HFFc6 (cell line): ENCODE results near the gene VPREB3. TPM values are rescaled to one million over a fixed set of nuclear protein-coding genes. Genes with fewer than 3 reads are reported as not detected.

Experiments
- DNase-seq: peaks from one replicate; pipeline ENCODE4 v3.0.0-alpha.2; 2018
- H3K27ac Mint-ChIP-seq: 2 replicates; pipeline ENCODE4 v1.8.0; 2020; ENCODE audit warnings: mild to moderate bottlenecking, mixed read lengths
- H3K27me3 Mint-ChIP-seq: 2 replicates; pipeline ENCODE4 v1.8.0; 2021; ENCODE audit warnings: mild to moderate bottlenecking, moderate library complexity, mixed read lengths; ENCODE audit not compliant: insufficient read depth
- H3K36me3 Mint-ChIP-seq: 2 replicates; pipeline ENCODE4 v1.8.0; 2021; ENCODE audit warnings: low read depth, mixed read lengths
- H3K4me1 Mint-ChIP-seq: 2 replicates; pipeline ENCODE4 v1.8.0; 2020; ENCODE audit warnings: low read depth, mixed read lengths
- H3K4me3 Mint-ChIP-seq: 2 replicates; pipeline ENCODE4 v1.8.0; 2020; ENCODE audit warnings: mild to moderate bottlenecking, moderate library complexity, mixed read lengths
- H3K9me3 Mint-ChIP-seq: 2 replicates; pipeline ENCODE4 v1.8.0; 2020; ENCODE audit warnings: mild to moderate bottlenecking, mixed read lengths
- total RNA-seq, 6 experiments: library from RNA; stranded (reverse); fragmentation: NEBNext Ultra II Directional; extraction: Animal tissue kit (Norgen Biotek cat#: 25700); gene quantifications; 2 replicates in 1 of 6; 3 replicates in 5 of 6; pipeline ENCODE4 v1.2.3, GENCODE V29; 2021
- TF ChIP-seq, protein P1 (sequence below): fragments of 200-600 bp; sonication (generic); IDR thresholded peaks from 2 replicates; pipeline ENCODE4 v1.5.0; 2021; ENCODE audit warnings: antibody characterized with exemption, mild to moderate bottlenecking

Gene VPREB3
- total RNA-seq, 6 experiments from 2014 or later: 0.33 to 0.57 TPM; not detected in 4

DNA sequence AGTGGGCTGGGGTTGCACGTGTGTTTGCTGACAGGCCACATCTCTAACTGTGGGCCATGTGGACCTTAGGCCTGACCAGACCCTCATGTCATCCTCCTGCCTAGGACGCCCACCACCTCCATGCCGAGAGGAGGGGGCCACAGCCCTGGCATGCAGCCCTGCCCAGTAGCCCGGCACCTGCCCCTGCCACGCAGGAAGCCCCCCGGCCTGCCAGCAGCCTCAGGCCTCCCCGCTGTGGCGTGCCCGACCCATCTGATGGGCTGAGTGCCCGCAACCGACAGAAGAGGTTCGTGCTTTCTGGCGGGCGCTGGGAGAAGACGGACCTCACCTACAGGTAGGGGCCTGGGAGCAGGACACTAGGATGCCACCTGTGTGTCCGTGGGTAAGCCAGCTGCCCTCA, 24.9 kb upstream of the VPREB3 start:
- Mint-ChIP-seq H3K27me3 (peaks cover 4% of the 10 kb centered on the region; the same call in 1 of the 2 replicates), H3K36me3 (no peaks in the 10 kb centered on the region), H3K4me1 (peaks cover 30% of the 10 kb centered on the region), H3K4me3 (no peak overlapping the region), H3K9me3 (no peaks in the 10 kb centered on the region), H3K27ac (no peak overlapping the region)
- no peak for DNase-seq
- TF ChIP-seq, protein P1, sequence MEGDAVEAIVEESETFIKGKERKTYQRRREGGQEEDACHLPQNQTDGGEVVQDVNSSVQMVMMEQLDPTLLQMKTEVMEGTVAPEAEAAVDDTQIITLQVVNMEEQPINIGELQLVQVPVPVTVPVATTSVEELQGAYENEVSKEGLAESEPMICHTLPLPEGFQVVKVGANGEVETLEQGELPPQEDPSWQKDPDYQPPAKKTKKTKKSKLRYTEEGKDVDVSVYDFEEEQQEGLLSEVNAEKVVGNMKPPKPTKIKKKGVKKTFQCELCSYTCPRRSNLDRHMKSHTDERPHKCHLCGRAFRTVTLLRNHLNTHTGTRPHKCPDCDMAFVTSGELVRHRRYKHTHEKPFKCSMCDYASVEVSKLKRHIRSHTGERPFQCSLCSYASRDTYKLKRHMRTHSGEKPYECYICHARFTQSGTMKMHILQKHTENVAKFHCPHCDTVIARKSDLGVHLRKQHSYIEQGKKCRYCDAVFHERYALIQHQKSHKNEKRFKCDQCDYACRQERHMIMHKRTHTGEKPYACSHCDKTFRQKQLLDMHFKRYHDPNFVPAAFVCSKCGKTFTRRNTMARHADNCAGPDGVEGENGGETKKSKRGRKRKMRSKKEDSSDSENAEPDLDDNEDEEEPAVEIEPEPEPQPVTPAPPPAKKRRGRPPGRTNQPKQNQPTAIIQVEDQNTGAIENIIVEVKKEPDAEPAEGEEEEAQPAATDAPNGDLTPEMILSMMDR: no peak

DNA sequence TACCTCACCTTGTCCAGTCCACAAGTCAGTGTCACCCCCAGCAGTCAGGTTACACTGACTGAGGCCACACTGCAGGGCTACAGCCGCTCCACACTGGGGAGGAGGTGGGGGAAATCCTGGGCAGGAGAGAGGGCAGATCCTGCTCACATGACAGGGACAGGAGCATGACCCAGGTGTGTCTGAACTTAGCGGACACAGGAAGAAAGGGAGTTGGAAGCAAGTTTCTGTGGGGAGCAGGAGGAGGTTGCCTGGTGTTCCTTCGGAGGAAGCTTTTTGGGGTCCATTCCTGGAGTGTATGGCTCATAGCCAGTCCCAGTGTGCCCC, 24.3 kb upstream of the VPREB3 start:
- no peak for DNase-seq
- H3K4me1 Mint-ChIP-seq: peaks cover 27% of the 10 kb centered on the region
- no peak overlapping the region for H3K4me3 Mint-ChIP-seq
- no peaks in the 10 kb centered on the region for H3K9me3 Mint-ChIP-seq
- H3K36me3 Mint-ChIP-seq: no peaks in the 10 kb centered on the region
- H3K27me3 Mint-ChIP-seq: peaks cover 4% of the 10 kb centered on the region; the same call in 1 of the 2 replicates
- H3K27ac Mint-ChIP-seq: no peak overlapping the region
- TF ChIP-seq, protein P1: no peak

DNA sequence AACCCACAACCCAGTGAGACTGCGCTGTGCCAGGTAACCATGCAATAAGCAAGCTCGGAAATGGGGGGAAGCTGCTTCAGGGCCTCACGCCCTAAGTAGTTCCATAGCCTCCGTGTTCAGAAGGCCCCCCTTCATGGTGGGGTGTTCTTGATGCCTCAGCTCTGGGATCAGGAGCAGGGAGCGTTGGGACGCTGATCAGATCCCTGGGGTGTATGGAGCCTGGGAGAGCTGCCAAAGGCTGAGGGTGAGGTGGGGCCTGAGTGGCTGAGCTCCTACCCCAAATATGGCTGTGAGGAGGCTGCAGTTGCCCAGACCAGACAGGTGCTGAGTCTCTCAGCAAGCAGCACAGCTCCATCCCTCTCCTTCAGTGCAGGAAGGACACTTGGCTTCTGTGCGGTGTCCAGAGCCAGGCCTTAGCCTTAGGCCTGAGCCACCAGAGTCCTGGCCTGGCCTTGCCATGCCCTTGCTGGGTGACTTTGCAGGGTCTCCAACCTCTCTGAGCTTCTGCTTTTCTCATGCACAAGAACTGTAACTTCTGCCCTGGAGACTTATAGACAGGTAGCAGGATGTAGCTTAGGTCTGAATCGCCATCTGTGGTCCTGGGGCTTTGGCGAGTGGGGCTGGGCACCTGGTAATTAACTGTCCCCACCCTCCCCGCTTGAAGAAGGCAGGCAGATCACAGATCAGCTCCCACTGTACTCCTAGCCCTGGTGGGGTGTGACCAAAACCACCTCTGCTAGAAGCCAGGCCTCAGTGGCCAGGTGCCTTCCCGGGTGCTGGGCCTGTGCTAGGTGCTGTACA, 23.8 kb upstream of the VPREB3 start:
- no peaks in the 10 kb centered on the region for H3K36me3 Mint-ChIP-seq
- DNase-seq: no peak
- peaks cover 4% of the 10 kb centered on the region; the same call in 1 of the 2 replicates for H3K27me3 Mint-ChIP-seq
- no peak overlapping the region for H3K4me3 Mint-ChIP-seq
- H3K4me1 Mint-ChIP-seq: peaks cover 33% of the 10 kb centered on the region
- no peaks in the 10 kb centered on the region for H3K9me3 Mint-ChIP-seq
- H3K27ac Mint-ChIP-seq: no peak overlapping the region
- TF ChIP-seq, protein P1: no peak

DNA sequence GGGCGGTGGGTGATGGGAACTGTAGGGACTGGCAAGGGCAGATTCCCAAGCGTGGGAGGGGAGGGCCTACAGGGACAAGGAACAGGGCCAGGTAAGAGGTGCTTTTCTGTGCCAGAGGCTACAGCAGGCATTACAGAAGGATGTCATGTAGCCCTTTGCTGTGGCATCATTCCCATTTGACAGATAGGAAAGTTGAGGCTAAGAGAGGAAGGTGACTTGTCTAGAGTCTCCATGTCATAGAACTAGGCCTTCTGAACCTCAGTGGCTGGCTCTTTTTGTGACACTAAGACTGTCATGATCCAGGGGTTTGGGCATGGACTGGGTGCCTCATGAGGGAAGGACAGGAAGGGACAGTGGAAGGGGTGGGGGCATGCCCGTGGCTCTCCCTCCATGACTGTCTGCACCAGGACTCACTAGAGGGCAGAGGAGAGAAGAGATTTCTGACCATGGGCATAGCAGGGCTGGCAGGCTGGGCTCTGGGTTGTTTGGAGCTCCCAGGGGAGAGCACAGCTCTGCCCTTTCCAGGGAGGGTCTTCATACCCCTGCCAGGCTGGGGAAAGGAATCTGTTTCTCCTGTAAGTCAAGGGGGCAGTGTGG, 21.7 kb upstream of the VPREB3 start:
- no peak overlapping the region for H3K27ac Mint-ChIP-seq
- peaks cover 21% of the 10 kb centered on the region for H3K4me1 Mint-ChIP-seq
- no peak overlapping the region for H3K4me3 Mint-ChIP-seq
- no peaks in the 10 kb centered on the region for H3K36me3 Mint-ChIP-seq
- no peaks in the 10 kb centered on the region for H3K9me3 Mint-ChIP-seq
- TF ChIP-seq, protein P1: peak; percentile 18; the same call in 1 of the 2 replicates
- peaks cover 4% of the 10 kb centered on the region; the same call in 1 of the 2 replicates for H3K27me3 Mint-ChIP-seq
- DNase-seq: no peak

DNA sequence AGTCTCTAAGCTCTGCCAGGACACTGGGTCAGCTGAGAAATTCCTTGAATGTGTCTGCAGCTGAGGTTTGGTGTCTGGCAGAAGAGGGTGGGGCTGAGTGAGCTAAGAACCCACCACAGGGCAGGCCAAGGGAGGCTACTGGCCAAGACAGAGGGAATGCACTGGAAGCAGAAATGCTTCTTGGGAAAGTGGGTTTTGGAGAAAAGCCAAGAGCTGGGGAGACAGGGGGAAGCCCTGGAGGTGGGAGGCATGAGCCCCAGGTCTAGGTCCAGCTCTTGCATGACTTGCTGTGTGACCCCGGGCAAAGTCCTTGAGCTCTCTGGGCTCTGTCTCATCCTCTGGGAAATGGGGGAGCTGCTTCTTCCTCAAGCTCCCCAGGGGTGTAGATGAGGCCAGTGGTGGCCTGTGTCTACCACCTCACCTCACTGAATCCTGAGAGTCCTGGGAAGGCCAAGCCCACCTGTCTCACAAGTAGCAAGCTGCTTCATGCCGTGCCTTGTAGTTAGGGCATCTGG, 20.8 kb upstream of the VPREB3 start:
- no peak overlapping the region for H3K4me3 Mint-ChIP-seq
- H3K4me1 Mint-ChIP-seq: peaks cover 19% of the 10 kb centered on the region
- H3K27ac Mint-ChIP-seq: no peak overlapping the region
- H3K27me3 Mint-ChIP-seq: peaks cover 4% of the 10 kb centered on the region; the same call in 1 of the 2 replicates
- H3K9me3 Mint-ChIP-seq: no peaks in the 10 kb centered on the region
- peak; percentile 29 for DNase-seq
- H3K36me3 Mint-ChIP-seq: no peaks in the 10 kb centered on the region
- TF ChIP-seq, protein P1: no peak
